Transverse colon (tissue), 4 donors: Measurements from ENCODE around the gene SEC31B. TPM values are rescaled to one million over a fixed set of nuclear protein-coding genes. Genes with fewer than 3 reads are reported as not detected.

Experiments used
- DNase-seq: peaks from one replicate; pipeline ENCODE4 v3.0.0-alpha.2; 2019
- H3K27ac ChIP-seq, 4 donors: fragments of 200-600 bp; sonication (generic); 2 replicates each; pipeline ENCODE4 v1.5.1; 2016 to 2018; ENCODE audit warnings: inconsistent platforms in 4 of 4
- H3K27me3 ChIP-seq: fragments of 200-600 bp; sonication (generic); 2 replicates; pipeline ENCODE4 v1.5.1; 2017; ENCODE audit warnings: inconsistent platforms
- H3K36me3 ChIP-seq, 4 donors: fragments of 200-600 bp; sonication (generic); 2 replicates each; pipeline ENCODE4 v1.5.1; 2017 to 2019; ENCODE audit warnings: inconsistent platforms in 4 of 4
- H3K4me1 ChIP-seq, 4 donors: fragments of 200-600 bp; sonication (generic); 2 replicates each; pipeline ENCODE4 v1.5.1; 2017 to 2020; ENCODE audit warnings: inconsistent platforms in 4 of 4
- H3K4me3 ChIP-seq, 4 donors: fragments of 200-600 bp; sonication (generic); 1 replicate in 1 of 4; 2 replicates in 3 of 4; pipeline versions ENCODE4 v1.5.1 to v1.6.1; 2017 to 2019; ENCODE audit warnings: inconsistent platforms in 4 of 4
- H3K9me3 ChIP-seq, 2 donors: fragments of 200-600 bp; sonication (generic); 2 replicates each; pipeline ENCODE4 v1.5.1; 2017 to 2019; ENCODE audit warnings: inconsistent platforms in 2 of 2
- CTCF ChIP-seq, 5 experiments: fragments of 200-600 bp in 3 of 5; fragments of 450-650 bp in 2 of 5; sonication (generic) in 3 of 5; IDR thresholded peaks; 1 replicate in 2 of 5; 2 replicates in 3 of 5; pipeline ENCODE4 v1.5.1; 2016 to 2017; ENCODE audit warnings: antibody characterized with exemption in 5 of 5, inconsistent platforms in 3 of 5, mild to moderate bottlenecking in 2 of 5, moderate library complexity in 1 of 5
- EP300 ChIP-seq: sonication (generic); formaldehyde crosslinking; IDR thresholded peaks from one replicate; pipeline ENCODE4 v1.6.1; 2017; ENCODE audit warnings: antibody characterized with exemption, low read depth
- POLR2A ChIP-seq: fragments of 450-650 bp; IDR thresholded peaks from one replicate; pipeline ENCODE4 v1.6.1; 2016; ENCODE audit warnings: antibody characterized with exemption, mild to moderate bottlenecking, moderate library complexity
- POLR2AphosphoS5 ChIP-seq, 3 donors: sonication (generic); formaldehyde crosslinking; IDR thresholded peaks; one replicate each; pipeline ENCODE4 v1.6.1; 2016; ENCODE audit warnings: antibody characterized with exemption in 3 of 3
- WGBS, 2 donors: methylation state at CpG; one replicate each; pipeline ENCODE4 v1.1.5; 2018; ENCODE audit warnings: low coverage in 1 of 2; 5-methylcytosine and 5-hydroxymethylcytosine counted together
- in situ Hi-C, 4 donors: fragments of 200-750 bp; cut with MboI; loops; one replicate each; pipeline versions ENCODE4 v1.15.0 to v1.15.1; 2017; ENCODE audit warnings: low sequenced_read_pairs in 3 of 4, low pct_ligation_motif_present in 1 of 4, low pct_unique_long_range_greater_than_20kb in 1 of 4
- intact Hi-C: fragments of 100-400 bp; cut with DNase I; formaldehyde crosslinking; loops from one replicate; pipeline ENCODE4 v1.15.1; 2023; ENCODE audit warnings: low total_unique reads
- total RNA-seq, 4 donors: library from RNA; depleted of rRNA; stranded (reverse); fragments of >200 nt; gene quantifications; one replicate each; pipeline ENCODE4 v1.1.0, GENCODE V29; 2016

Gene SEC31B
- total RNA-seq, 4 donors from 2014 or later = 14.1 to 32.8 (median 24.1) TPM

- 68 to 87% methylated on average over 3 to 8 of the region's 8 CpGs for WGBS, 2 donors
- TF ChIP-seq EP300 = no peak
- no peak for TF ChIP-seq POLR2A
- no peak for TF ChIP-seq CTCF (IDR thresholded peaks at IDR 0.05)
- TF ChIP-seq POLR2AphosphoS5 (IDR thresholded peaks at IDR 0.05) = no peak
- in situ Hi-C loops (loop anchor here in 2 of 4 donors (25.0 kb wide), 1 partner anchor 172 kb away; the partner anchor contains the start of genes PKD2L1 (in 2 of the 2) and SCD (in 2 of the 2)), intact Hi-C loops (no loop called here)
- Histone ChIP-seq H3K27me3 (no peaks in the 10 kb centered on the region), H3K27ac (no peak overlapping the region), H3K4me1 (no peaks in the 10 kb centered on the region), H3K9me3 (no peaks in the 10 kb centered on the region), H3K36me3 (peaks cover 0 to 5% (median 0%) of the 10 kb centered on the region in 4 donors), H3K4me3 (no peak overlapping the region)
- no peak for DNase-seq
These were observed 10.3 kb downstream of the SEC31B start for GRCh38 chr10:100509241-100509840.

- Histone ChIP-seq H3K4me3 (no peak overlapping the region), H3K9me3 (no peaks in the 10 kb centered on the region), H3K36me3 (peaks cover 0 to 5% (median 0%) of the 10 kb centered on the region in 4 donors), H3K27ac (no peak overlapping the region), H3K4me1 (no peaks in the 10 kb centered on the region), H3K27me3 (no peaks in the 10 kb centered on the region)
- 20 to 46% methylated on average over 1 to 3 of the region's 3 CpGs for WGBS, 2 donors
- intact Hi-C loops = no loop called here
- in situ Hi-C loops = loop anchor here in 2 of 4 donors (25.0 kb wide), 1 partner anchor 171 kb away; the partner anchor contains the start of genes PKD2L1 (in 2 of the 2) and SCD (in 2 of the 2)
- no peak for TF ChIP-seq POLR2AphosphoS5 (IDR thresholded peaks at IDR 0.05)
- no peak for TF ChIP-seq POLR2A
- TF ChIP-seq CTCF (IDR thresholded peaks at IDR 0.05) = peak in 4 of 5 experiments; percentile 28 to 37 (median 32)
- no peak for TF ChIP-seq EP300
- DNase-seq = no peak
These were observed 10.9 kb downstream of the SEC31B start for GRCh38 chr10:100508691-100509150.

- Histone ChIP-seq H3K36me3 (peaks cover 0 to 4% (median 0%) of the 10 kb centered on the region in 4 donors), H3K27ac (no peak overlapping the region), H3K4me1 (no peaks in the 10 kb centered on the region), H3K9me3 (no peaks in the 10 kb centered on the region), H3K27me3 (no peaks in the 10 kb centered on the region), H3K4me3 (no peak overlapping the region)
- intact Hi-C loops = no loop called here
- WGBS, 2 donors = 40 to 68% methylated on average over 1 of the region's 1 CpG
- in situ Hi-C loops = loop anchor here in 2 of 4 donors (25.0 kb wide), 1 partner anchor 171 kb away; the partner anchor contains the start of genes PKD2L1 (in 2 of the 2) and SCD (in 2 of the 2)
- no peak for TF ChIP-seq POLR2A
- TF ChIP-seq POLR2AphosphoS5 (IDR thresholded peaks at IDR 0.05) = no peak
- TF ChIP-seq EP300 = no peak
- TF ChIP-seq CTCF (IDR thresholded peaks at IDR 0.05) = no peak
- DNase-seq = no peak
These were observed 11.4 kb downstream of the SEC31B start for GRCh38 chr10:100508266-100508665.

- Histone ChIP-seq H3K27ac (no peak overlapping the region), H3K27me3 (no peaks in the 10 kb centered on the region), H3K36me3 (no peaks in the 10 kb centered on the region), H3K9me3 (no peaks in the 10 kb centered on the region), H3K4me3 (no peak overlapping the region), H3K4me1 (no peaks in the 10 kb centered on the region)
- TF ChIP-seq CTCF (IDR thresholded peaks at IDR 0.05) (no peak), POLR2AphosphoS5 (IDR thresholded peaks at IDR 0.05) (no peak), EP300 (no peak), POLR2A (no peak)
- intact Hi-C loops = no loop called here
- in situ Hi-C loops = loop anchor here in 2 of 4 donors (25.0 kb wide), 1 partner anchor 170 kb away; the partner anchor contains the start of genes PKD2L1 (in 2 of the 2) and SCD (in 2 of the 2)
- WGBS, 2 donors = 92% methylated on average over 5 of the region's 5 CpGs; no CpG with 5 or more reads in 1 of the 2 donors
- DNase-seq = no peak
These were observed 12.3 kb downstream of the SEC31B start for GRCh38 chr10:100507357-100507732.
